ENCODE data around the gene SETBP1.

The SETBP1 gene

DNA sequence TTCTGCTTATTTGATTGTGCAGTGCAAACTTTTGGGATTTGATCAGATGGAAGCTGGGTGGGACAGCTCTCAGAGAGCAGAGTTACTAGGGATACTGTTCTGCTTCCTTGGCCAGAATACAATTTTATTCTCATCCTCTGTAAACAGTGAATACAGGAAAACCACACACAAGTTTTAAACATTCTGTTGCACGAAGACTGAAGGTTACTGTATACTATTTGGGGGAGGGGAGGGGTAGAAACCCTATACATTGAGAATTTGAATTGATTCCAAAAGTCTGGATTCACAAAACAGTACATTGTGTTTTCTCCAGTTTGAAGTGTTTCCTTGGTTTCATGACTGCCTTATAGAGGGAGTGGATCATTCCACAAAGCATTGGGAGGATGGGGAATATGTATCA is 149.9 kb downstream of the SETBP1 start:
- ATAC-seq = no peak
- TF ChIP-seq ISL1 (CRISPR knock-in tag; IDR thresholded peaks at IDR 0.05) = no peak
- TF ChIP-seq, protein P1, sequence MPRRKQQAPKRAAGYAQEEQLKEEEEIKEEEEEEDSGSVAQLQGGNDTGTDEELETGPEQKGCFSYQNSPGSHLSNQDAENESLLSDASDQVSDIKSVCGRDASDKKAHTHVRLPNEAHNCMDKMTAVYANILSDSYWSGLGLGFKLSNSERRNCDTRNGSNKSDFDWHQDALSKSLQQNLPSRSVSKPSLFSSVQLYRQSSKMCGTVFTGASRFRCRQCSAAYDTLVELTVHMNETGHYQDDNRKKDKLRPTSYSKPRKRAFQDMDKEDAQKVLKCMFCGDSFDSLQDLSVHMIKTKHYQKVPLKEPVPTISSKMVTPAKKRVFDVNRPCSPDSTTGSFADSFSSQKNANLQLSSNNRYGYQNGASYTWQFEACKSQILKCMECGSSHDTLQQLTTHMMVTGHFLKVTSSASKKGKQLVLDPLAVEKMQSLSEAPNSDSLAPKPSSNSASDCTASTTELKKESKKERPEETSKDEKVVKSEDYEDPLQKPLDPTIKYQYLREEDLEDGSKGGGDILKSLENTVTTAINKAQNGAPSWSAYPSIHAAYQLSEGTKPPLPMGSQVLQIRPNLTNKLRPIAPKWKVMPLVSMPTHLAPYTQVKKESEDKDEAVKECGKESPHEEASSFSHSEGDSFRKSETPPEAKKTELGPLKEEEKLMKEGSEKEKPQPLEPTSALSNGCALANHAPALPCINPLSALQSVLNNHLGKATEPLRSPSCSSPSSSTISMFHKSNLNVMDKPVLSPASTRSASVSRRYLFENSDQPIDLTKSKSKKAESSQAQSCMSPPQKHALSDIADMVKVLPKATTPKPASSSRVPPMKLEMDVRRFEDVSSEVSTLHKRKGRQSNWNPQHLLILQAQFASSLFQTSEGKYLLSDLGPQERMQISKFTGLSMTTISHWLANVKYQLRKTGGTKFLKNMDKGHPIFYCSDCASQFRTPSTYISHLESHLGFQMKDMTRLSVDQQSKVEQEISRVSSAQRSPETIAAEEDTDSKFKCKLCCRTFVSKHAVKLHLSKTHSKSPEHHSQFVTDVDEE (CRISPR knock-in tag; IDR thresholded peaks at IDR 0.05) = no peak
- TF ChIP-seq CSDC2 (CRISPR knock-in tag; IDR thresholded peaks at IDR 0.05) = no peak
- TF ChIP-seq BACH2 (CRISPR knock-in tag; IDR thresholded peaks at IDR 0.05; ENCODE audit: borderline replicate concordance) = no peak
- TF ChIP-seq, protein P2, sequence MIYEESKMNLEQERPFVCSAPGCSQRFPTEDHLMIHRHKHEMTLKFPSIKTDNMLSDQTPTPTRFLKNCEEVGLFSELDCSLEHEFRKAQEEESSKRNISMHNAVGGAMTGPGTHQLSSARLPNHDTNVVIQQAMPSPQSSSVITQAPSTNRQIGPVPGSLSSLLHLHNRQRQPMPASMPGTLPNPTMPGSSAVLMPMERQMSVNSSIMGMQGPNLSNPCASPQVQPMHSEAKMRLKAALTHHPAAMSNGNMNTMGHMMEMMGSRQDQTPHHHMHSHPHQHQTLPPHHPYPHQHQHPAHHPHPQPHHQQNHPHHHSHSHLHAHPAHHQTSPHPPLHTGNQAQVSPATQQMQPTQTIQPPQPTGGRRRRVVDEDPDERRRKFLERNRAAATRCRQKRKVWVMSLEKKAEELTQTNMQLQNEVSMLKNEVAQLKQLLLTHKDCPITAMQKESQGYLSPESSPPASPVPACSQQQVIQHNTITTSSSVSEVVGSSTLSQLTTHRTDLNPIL (CRISPR knock-in tag; IDR thresholded peaks at IDR 0.05; ENCODE audit: low read depth) = no peak
- no peak for TF ChIP-seq ZNF70 (CRISPR knock-in tag; IDR thresholded peaks at IDR 0.05)
- TF ChIP-seq PPARA (CRISPR knock-in tag; IDR thresholded peaks at IDR 0.05; ENCODE audit: borderline replicate concordance) = no peak
- TF ChIP-seq ARNTL (CRISPR knock-in tag; IDR thresholded peaks at IDR 0.05; ENCODE audit: borderline replicate concordance, low read depth) = no peak
- TF ChIP-seq, protein P3, sequence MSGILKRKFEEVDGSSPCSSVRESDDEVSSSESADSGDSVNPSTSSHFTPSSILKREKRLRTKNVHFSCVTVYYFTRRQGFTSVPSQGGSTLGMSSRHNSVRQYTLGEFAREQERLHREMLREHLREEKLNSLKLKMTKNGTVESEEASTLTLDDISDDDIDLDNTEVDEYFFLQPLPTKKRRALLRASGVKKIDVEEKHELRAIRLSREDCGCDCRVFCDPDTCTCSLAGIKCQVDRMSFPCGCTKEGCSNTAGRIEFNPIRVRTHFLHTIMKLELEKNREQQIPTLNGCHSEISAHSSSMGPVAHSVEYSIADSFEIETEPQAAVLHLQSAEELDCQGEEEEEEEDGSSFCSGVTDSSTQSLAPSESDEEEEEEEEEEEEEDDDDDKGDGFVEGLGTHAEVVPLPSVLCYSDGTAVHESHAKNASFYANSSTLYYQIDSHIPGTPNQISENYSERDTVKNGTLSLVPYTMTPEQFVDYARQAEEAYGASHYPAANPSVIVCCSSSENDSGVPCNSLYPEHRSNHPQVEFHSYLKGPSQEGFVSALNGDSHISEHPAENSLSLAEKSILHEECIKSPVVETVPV (CRISPR knock-in tag; IDR thresholded peaks at IDR 0.05) = no peak
- TF ChIP-seq ZC3H10 (CRISPR knock-in tag; IDR thresholded peaks at IDR 0.05) = no peak
- TF ChIP-seq SNAI2 (CRISPR knock-in tag; IDR thresholded peaks at IDR 0.05) = no peak
- TF ChIP-seq, protein P4, sequence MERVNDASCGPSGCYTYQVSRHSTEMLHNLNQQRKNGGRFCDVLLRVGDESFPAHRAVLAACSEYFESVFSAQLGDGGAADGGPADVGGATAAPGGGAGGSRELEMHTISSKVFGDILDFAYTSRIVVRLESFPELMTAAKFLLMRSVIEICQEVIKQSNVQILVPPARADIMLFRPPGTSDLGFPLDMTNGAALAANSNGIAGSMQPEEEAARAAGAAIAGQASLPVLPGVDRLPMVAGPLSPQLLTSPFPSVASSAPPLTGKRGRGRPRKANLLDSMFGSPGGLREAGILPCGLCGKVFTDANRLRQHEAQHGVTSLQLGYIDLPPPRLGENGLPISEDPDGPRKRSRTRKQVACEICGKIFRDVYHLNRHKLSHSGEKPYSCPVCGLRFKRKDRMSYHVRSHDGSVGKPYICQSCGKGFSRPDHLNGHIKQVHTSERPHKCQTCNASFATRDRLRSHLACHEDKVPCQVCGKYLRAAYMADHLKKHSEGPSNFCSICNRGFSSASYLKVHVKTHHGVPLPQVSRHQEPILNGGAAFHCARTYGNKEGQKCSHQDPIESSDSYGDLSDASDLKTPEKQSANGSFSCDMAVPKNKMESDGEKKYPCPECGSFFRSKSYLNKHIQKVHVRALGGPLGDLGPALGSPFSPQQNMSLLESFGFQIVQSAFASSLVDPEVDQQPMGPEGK (CRISPR knock-in tag; IDR thresholded peaks at IDR 0.05; ENCODE audit: borderline replicate concordance) = no peak
- no peak for TF ChIP-seq ZFP3 (CRISPR knock-in tag; IDR thresholded peaks at IDR 0.05)
- TF ChIP-seq OSR1 (CRISPR knock-in tag; IDR thresholded peaks at IDR 0.05) = no peak
- no peak for TF ChIP-seq TOX (CRISPR knock-in tag; IDR thresholded peaks at IDR 0.05; ENCODE audit: borderline replicate concordance)
- TF ChIP-seq ZFP30 (CRISPR knock-in tag; IDR thresholded peaks at IDR 0.05) = no peak
- TF ChIP-seq, protein P5, sequence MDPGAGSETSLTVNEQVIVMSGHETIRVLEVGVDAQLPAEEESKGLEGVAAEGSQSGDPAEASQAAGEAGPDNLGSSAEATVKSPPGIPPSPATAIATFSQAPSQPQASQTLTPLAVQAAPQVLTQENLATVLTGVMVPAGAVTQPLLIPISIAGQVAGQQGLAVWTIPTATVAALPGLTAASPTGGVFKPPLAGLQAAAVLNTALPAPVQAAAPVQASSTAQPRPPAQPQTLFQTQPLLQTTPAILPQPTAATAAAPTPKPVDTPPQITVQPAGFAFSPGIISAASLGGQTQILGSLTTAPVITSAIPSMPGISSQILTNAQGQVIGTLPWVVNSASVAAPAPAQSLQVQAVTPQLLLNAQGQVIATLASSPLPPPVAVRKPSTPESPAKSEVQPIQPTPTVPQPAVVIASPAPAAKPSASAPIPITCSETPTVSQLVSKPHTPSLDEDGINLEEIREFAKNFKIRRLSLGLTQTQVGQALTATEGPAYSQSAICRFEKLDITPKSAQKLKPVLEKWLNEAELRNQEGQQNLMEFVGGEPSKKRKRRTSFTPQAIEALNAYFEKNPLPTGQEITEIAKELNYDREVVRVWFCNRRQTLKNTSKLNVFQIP (CRISPR knock-in tag; IDR thresholded peaks at IDR 0.05; ENCODE audit: borderline replicate concordance, low read depth) = no peak
- TF ChIP-seq ESRRG (CRISPR knock-in tag; IDR thresholded peaks at IDR 0.05) = no peak

DNA sequence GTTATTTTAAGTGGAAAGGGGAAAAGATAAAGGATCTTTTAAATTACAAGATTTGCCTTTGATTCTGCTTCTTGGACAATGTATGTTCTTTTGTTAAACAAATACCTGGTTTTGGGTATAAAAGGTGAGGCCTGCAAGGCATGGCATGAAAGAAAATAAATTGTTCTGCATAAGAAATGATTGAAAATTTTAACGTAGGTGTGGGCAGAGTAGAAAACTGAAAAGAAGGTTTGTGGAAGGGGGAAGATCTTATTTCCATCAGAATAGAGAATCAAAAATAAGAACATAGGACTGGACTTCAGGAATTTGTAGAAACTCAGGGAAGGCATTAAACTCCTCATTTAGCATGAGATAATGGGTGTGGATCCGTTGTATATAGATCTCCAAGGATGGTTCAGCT is 153.1 kb downstream of the SETBP1 start:
- no peak for ATAC-seq
- TF ChIP-seq, protein P1 (CRISPR knock-in tag; IDR thresholded peaks at IDR 0.05) = no peak
- TF ChIP-seq ESRRG (CRISPR knock-in tag; IDR thresholded peaks at IDR 0.05) (no peak), ZNF8 (CRISPR knock-in tag; IDR thresholded peaks at IDR 0.05) (no peak), CSDC2 (CRISPR knock-in tag; IDR thresholded peaks at IDR 0.05) (no peak)

Measured in SK-N-SH treated with all-trans-retinoic acid at 6 μM for 48 hours (cell line).